Parathyroid adenoma (tissue), 2 donors: Measurements from ENCODE around the gene NPIPB6.

Source experiments
- H2AFZ ChIP-seq: fragments of 300-600 bp; sonication (generic); one replicate; pipeline ENCODE4 v1.7.0; 2017; ENCODE audit warnings: antibody characterized with exemption, mild to moderate bottlenecking
- H3K27ac ChIP-seq: fragments of 300-600 bp; sonication (generic); one replicate; pipeline ENCODE4 v1.7.0; 2017
- H3K27me3 ChIP-seq: fragments of 300-600 bp; sonication (generic); one replicate; pipeline ENCODE4 v1.7.0; 2017; ENCODE audit warnings: low read length; ENCODE audit not compliant: control insufficient read depth, insufficient read depth
- H3K36me3 ChIP-seq: fragments of 300-600 bp; sonication (generic); one replicate; pipeline ENCODE4 v1.7.0; 2017; ENCODE audit warnings: low read length; ENCODE audit not compliant: control insufficient read depth, insufficient read depth
- H3K4me1 ChIP-seq: fragments of 300-600 bp; sonication (generic); one replicate; pipeline ENCODE4 v1.7.0; 2017; ENCODE audit warnings: control low read depth
- H3K4me2 ChIP-seq: fragments of 300-600 bp; sonication (generic); one replicate; pipeline ENCODE4 v1.7.0; 2017; ENCODE audit warnings: low read length
- H3K4me3 ChIP-seq: fragments of 300-600 bp; sonication (generic); one replicate; pipeline ENCODE4 v1.7.0; 2017; ENCODE audit warnings: low read depth, low read length
- H3K79me2 ChIP-seq: fragments of 300-600 bp; sonication (generic); one replicate; pipeline ENCODE4 v1.7.0; 2017; ENCODE audit warnings: control low read depth
- H3K9ac ChIP-seq: fragments of 300-600 bp; sonication (generic); one replicate; pipeline ENCODE4 v1.7.0; 2017; ENCODE audit warnings: mild to moderate bottlenecking
- H3K9me3 ChIP-seq: fragments of 300-600 bp; sonication (generic); one replicate; pipeline ENCODE4 v1.7.0; 2017; ENCODE audit warnings: low read length; ENCODE audit not compliant: control insufficient read depth
- CTCF ChIP-seq: fragments of 300-600 bp; sonication (generic); IDR thresholded peaks from one replicate; pipeline ENCODE4 v1.7.0; 2017; ENCODE audit warnings: antibody characterized with exemption, mild to moderate bottlenecking
- donor health status: primary hyperparathyroidism.

NPIPB6 gene

GRCh38 chr16:28326881-28327610 is 36.3 kb downstream of the NPIPB6 start:
- no peaks in the 10 kb centered on the region for H3K4me1 ChIP-seq
- no peak overlapping the region for H3K4me3 ChIP-seq
- H3K79me2 ChIP-seq, result no peaks in the 10 kb centered on the region
- TF ChIP-seq CTCF, result peak; percentile 64
- no peak overlapping the region for H3K4me2 ChIP-seq
- no peaks in the 10 kb centered on the region for H3K36me3 ChIP-seq
- no peaks in the 10 kb centered on the region for H3K27me3 ChIP-seq
- no peak overlapping the region for H3K27ac ChIP-seq
- H3K9ac ChIP-seq, result no peak overlapping the region
- peak overlapping the region; percentile 42 for H2AFZ ChIP-seq
- H3K9me3 ChIP-seq, result no peaks in the 10 kb centered on the region

- no peak overlapping the region for H3K4me2 ChIP-seq
- H3K9ac ChIP-seq, result no peak overlapping the region
- no peaks in the 10 kb centered on the region for H3K4me1 ChIP-seq
- no peak for TF ChIP-seq CTCF
- H3K9me3 ChIP-seq, result no peaks in the 10 kb centered on the region
- no peaks in the 10 kb centered on the region for H3K79me2 ChIP-seq
- H3K27me3 ChIP-seq, result no peaks in the 10 kb centered on the region
- no peak overlapping the region for H3K4me3 ChIP-seq
- no peak overlapping the region for H2AFZ ChIP-seq
- no peak overlapping the region for H3K27ac ChIP-seq
- H3K36me3 ChIP-seq, result no peaks in the 10 kb centered on the region
Observed at GRCh38 chr16:28324887-28325279, 38.4 kb downstream of the NPIPB6 start.

- Histone ChIP-seq H3K4me3 (no peak overlapping the region), H3K9ac (no peak overlapping the region), H3K4me2 (no peak overlapping the region), H3K79me2 (no peaks in the 10 kb centered on the region), H3K4me1 (no peaks in the 10 kb centered on the region), H3K27ac (no peak overlapping the region), H2AFZ (no peak overlapping the region), H3K27me3 (no peaks in the 10 kb centered on the region), H3K9me3 (no peaks in the 10 kb centered on the region), H3K36me3 (no peaks in the 10 kb centered on the region)
- TF ChIP-seq CTCF, result no peak
Observed at GRCh38 chr16:28324235-28324886, 38.9 kb downstream of the NPIPB6 start.

GRCh38 chr16:28321700-28322411 is 41.5 kb downstream of the NPIPB6 start:
- no peaks in the 10 kb centered on the region for H3K27me3 ChIP-seq
- peak; percentile 54 for TF ChIP-seq CTCF

More at GRCh38 chr16:28321700-28322411, 41.5 kb downstream of the NPIPB6 start:
- H3K79me2 ChIP-seq, result no peaks in the 10 kb centered on the region
- H3K27ac ChIP-seq, result no peak overlapping the region
- no peak overlapping the region for H3K4me2 ChIP-seq
- H3K4me3 ChIP-seq, result no peak overlapping the region
- H3K36me3 ChIP-seq, result no peaks in the 10 kb centered on the region
- no peaks in the 10 kb centered on the region for H3K9me3 ChIP-seq
- no peaks in the 10 kb centered on the region for H3K4me1 ChIP-seq
- H3K9ac ChIP-seq, result no peak overlapping the region
- no peak overlapping the region for H2AFZ ChIP-seq
